Measurements from ENCODE around the gene TINAG.

The TINAG gene

GRCh38 chr6:54428431-54428830 is 120.2 kb downstream of the TINAG start:
- DNase-seq (ENCODE audit: low spot score): no peak

GRCh38 chr6:54431466-54431865 is 123.2 kb downstream of the TINAG start:
- DNase-seq (ENCODE audit: low spot score): no peak
